HG02678 (cell line): Measurements from ENCODE around the gene FPR2.
"Not testable (repeated sequence)": the region's sequence is repeated elsewhere in the genome, so short reads cannot be mapped to it uniquely, and the experiment has no call there.

Experiments
- ATAC-seq: cut with Tn5 transposase; IDR thresholded peaks from one replicate; pipeline ENCODE4 v1.9.1; 2021; ENCODE audit warnings: mild to moderate bottlenecking, moderate library complexity; ENCODE audit not compliant: unreplicated experiment

FPR2 gene

DNA sequence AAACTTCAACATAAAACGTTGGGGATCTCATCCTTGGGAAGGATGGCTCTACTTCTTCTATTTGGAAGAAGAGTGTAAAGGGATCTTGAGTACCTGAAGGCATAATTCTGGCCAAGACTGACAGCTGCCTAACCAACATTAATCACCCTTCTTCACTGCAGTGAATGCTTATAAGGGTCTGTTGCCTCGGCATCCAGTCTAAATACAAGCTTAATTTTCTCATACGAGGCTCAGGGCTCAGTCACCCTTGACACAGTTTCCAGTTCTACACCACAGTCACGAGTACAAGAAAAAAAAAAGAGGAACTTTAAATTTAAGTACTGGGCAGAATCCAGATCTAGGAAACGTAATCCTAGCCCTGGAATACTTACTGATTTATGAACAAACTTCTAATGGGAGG is 43.0 kb downstream of the FPR2 start:
- ATAC-seq, result no peak

DNA sequence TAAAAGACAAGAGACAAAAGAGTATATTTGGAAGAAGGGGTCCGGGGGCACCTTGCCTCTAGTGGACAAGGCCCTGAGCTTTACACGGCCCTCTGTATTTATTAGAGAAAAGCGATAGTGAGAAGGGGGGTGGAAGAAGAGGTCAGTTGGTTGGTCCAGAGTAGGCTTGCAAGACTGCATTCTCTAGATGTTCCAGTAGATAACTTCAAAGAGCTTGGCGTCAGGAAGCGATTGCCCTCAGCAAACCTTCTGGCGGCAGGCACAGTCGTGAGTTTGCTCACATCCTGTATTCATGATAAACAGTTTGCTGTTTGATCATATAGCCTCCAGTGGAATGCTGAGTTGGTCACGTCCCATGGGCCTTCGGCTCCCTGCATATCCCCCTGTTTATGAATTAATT is 43.8 kb downstream of the FPR2 start:
- ATAC-seq, result not testable (repeated sequence)

DNA sequence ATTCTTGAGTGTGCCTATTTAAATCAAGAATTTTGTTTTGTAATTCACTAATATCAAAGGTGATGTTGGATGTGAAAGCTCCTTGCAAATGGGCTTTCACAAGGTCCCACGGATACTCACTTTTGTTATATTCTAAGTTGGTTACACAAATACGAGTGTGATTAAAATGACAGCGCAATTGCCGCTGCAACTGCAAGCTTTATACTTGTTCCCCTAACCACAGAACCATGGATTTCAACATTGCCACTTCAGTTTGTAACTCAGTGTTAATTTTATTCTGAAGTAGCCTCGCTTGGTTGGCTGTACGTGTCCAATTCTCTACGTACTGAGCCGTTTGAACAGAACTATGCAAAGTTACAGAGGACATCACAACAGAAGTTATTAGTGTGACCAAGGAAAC is 44.4 kb downstream of the FPR2 start:
- not testable (repeated sequence) for ATAC-seq

- ATAC-seq, result not testable (repeated sequence)
Measured at GRCh38 chr19:51806571-51806970, 45.6 kb downstream of the FPR2 start.

GRCh38 chr19:51807111-51807701 is 46.2 kb downstream of the FPR2 start:
- ATAC-seq, result no peak

- no peak for ATAC-seq
Measured at GRCh38 chr19:51807925-51808324, 46.9 kb downstream of the FPR2 start.

DNA sequence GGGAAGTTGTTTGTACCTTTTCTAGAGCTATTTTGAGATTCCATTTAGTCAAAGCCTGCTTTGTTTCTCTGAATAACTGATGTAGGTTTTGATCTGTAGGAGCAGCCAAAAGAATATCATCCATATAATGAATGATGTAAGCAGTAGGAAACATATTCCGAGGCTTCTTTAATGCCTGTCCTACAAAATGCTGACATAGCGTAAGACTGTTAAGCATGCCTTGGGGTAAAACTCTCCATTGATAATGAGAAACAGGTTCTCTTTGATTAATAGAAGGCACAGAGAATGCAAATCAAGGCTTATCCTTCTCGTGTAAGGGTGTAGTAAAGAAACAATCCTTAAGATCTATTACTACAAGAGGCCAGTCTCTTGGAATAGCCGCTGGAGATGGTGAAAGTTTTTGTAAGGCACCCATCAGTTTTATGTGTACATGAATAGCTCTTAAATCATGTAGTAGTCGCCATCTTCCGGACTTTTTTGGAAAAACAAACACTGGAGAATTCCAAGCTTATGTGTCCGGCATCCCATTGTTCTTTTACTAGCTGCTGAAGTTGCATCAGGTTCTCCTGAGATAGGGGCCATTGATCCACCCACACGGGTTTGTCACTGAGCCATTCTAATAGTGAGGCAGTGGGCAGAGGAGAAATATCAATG is 47.5 kb downstream of the FPR2 start:
- ATAC-seq, result no peak

GRCh38 chr19:51809787-51810186 is 48.8 kb downstream of the FPR2 start:
- ATAC-seq, result no peak

GRCh38 chr19:51810223-51810622 is 49.2 kb downstream of the FPR2 start:
- no peak for ATAC-seq

DNA sequence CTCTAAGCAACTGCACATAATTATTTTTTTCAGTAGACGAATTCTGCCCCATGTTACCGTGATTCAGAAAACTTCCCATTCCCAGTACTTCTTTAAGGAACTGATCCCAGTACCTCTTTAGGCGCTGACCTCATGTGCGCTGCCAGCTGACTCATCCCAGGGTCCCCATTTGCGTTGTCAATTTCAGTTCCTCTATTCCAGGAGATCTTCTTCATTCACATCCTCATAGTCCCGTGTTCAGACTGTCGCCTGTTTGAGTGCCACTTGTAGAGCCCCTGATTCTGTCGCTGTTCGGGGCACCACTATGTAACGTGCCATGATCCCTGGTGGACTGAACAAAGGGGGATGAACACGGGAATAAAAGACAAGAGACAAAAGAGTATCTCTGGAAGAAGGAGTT is 50.4 kb downstream of the FPR2 start:
- ATAC-seq, result no peak

DNA sequence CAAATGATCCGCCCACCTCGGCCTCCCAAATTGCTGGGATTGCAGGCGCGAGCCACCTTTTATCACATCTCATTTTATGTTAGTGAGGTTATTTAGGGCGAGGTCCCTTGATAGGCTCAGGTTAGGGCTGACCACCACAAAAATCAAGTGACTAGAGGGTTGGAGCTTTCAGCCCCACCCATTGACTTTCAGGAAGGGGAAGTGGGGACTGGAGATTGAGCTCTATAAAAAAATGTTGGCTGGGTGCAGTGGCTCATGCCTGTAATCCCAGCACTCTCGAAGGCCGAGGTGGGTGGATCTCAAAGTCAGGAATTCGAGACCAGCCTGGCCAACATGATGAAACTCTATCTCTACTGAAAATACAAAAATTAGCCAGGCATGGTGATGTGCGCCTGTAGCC is 54.1 kb downstream of the FPR2 start:
- ATAC-seq, result no peak

DNA sequence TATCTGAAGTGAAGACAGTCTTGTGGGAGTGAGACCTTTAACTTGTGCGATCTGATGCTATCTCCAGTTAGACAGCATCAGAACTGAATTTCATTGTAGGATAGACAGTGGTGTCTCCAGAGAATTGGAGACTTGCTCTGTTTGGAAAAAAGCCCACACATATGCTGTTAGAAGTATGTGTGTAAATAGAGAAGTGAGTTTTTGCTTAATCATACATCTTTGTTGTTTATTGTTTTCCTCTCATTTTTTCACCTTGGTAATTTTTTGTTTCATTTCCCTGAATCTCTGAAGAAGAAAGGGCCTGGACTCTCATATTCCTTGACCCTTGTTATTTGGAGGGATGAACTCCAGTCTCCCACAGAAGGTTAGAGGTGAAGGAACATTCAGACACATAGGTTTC is 55.7 kb downstream of the FPR2 start:
- ATAC-seq, result no peak

GRCh38 chr19:51820011-51820410 is 59.0 kb downstream of the FPR2 start:
- ATAC-seq, result no peak
